Chondrocyte (in vitro differentiated cells): ENCODE results near the gene ATP4A. TPM values are rescaled to one million over a fixed set of nuclear protein-coding genes. Genes with fewer than 3 reads are reported as not detected.

ENCODE experiments used
- DNase-seq: peaks from one replicate; pipeline ENCODE4 v3.0.0; 2021; ENCODE audit warnings: mixed read lengths, low spot score
- H3K27ac Mint-ChIP-seq: one replicate; pipeline ENCODE4 v1.8.0; 2021; ENCODE audit warnings: mild to moderate bottlenecking, moderate library complexity, mixed read lengths; ENCODE audit not compliant: unreplicated experiment
- H3K27me3 Mint-ChIP-seq: 2 replicates; pipeline ENCODE4 v1.8.0; 2021; ENCODE audit warnings: low read depth, mixed read lengths
- H3K36me3 Mint-ChIP-seq: 2 replicates; pipeline ENCODE4 v1.8.0; 2021; ENCODE audit warnings: low read depth, mixed read lengths
- H3K4me1 Mint-ChIP-seq: 2 replicates; pipeline ENCODE4 v1.8.0; 2021; ENCODE audit warnings: low read depth, mild to moderate bottlenecking, mixed read lengths
- H3K4me3 Mint-ChIP-seq: one replicate; pipeline ENCODE4 v1.8.0; 2021; ENCODE audit warnings: mild to moderate bottlenecking, moderate library complexity, mixed read lengths; ENCODE audit not compliant: unreplicated experiment
- H3K9me3 Mint-ChIP-seq: 2 replicates; pipeline ENCODE4 v1.8.0; 2021; ENCODE audit warnings: low read depth, mixed read lengths
- CTCF ChIP-seq: fragments of 200-600 bp; sonication (generic); IDR thresholded peaks from 2 replicates; pipeline ENCODE4 v1.5.0; 2021; ENCODE audit warnings: antibody characterized with exemption, mild to moderate bottlenecking, moderate library complexity
- total RNA-seq: library from RNA; stranded (reverse); gene quantifications from 3 replicates; pipeline ENCODE4 v1.2.1, GENCODE V29; 2021

The ATP4A gene
- total RNA-seq, 1 donor from 2014 or later = not detected

GRCh38 chr19:35582760-35583159 is 19.3 kb upstream of the ATP4A start:
- peaks cover 7% of the 10 kb centered on the region for H3K4me1 Mint-ChIP-seq
- DNase-seq = no peak
- peaks cover 25% of the 10 kb centered on the region for H3K27me3 Mint-ChIP-seq
- H3K27ac Mint-ChIP-seq = no peak overlapping the region
- H3K9me3 Mint-ChIP-seq = peaks cover 5% of the 10 kb centered on the region
- H3K4me3 Mint-ChIP-seq = no peak overlapping the region
- no peak for TF ChIP-seq CTCF
- peaks cover 3% of the 10 kb centered on the region for H3K36me3 Mint-ChIP-seq

GRCh38 chr19:35578707-35579106 is 15.2 kb upstream of the ATP4A start:
- H3K27ac Mint-ChIP-seq = no peak overlapping the region
- H3K36me3 Mint-ChIP-seq = peaks cover 9% of the 10 kb centered on the region
- TF ChIP-seq CTCF = no peak
- DNase-seq = no peak
- peaks cover 13% of the 10 kb centered on the region for H3K27me3 Mint-ChIP-seq
- H3K4me3 Mint-ChIP-seq = no peak overlapping the region
- peaks cover 31% of the 10 kb centered on the region for H3K9me3 Mint-ChIP-seq
- no peaks in the 10 kb centered on the region for H3K4me1 Mint-ChIP-seq

- Mint-ChIP-seq H3K4me3 (no peak overlapping the region), H3K36me3 (peaks cover 7% of the 10 kb centered on the region), H3K27ac (no peak overlapping the region), H3K4me1 (no peaks in the 10 kb centered on the region), H3K9me3 (peaks cover 31% of the 10 kb centered on the region), H3K27me3 (peaks cover 15% of the 10 kb centered on the region)
- no peak for TF ChIP-seq CTCF
- DNase-seq = no peak
These were observed 14.5 kb upstream of the ATP4A start for GRCh38 chr19:35577918-35578317.

- Mint-ChIP-seq H3K4me1 (no peaks in the 10 kb centered on the region), H3K27ac (no peak overlapping the region), H3K9me3 (peaks cover 20% of the 10 kb centered on the region), H3K27me3 (peaks cover 36% of the 10 kb centered on the region), H3K4me3 (no peak overlapping the region), H3K36me3 (peaks cover under 1% of the 10 kb centered on the region)
- no peak for DNase-seq
- TF ChIP-seq CTCF = no peak
These were observed 8.0 kb upstream of the ATP4A start for GRCh38 chr19:35571406-35571965.

- peaks cover 1% of the 10 kb centered on the region for H3K9me3 Mint-ChIP-seq
- no peak overlapping the region for H3K27ac Mint-ChIP-seq
- DNase-seq = no peak
- no peak overlapping the region for H3K4me3 Mint-ChIP-seq
- peaks cover 34% of the 10 kb centered on the region for H3K27me3 Mint-ChIP-seq
- TF ChIP-seq CTCF = no peak
- H3K36me3 Mint-ChIP-seq = no peaks in the 10 kb centered on the region
- no peaks in the 10 kb centered on the region for H3K4me1 Mint-ChIP-seq
These were observed 5.9 kb upstream of the ATP4A start for GRCh38 chr19:35569281-35569781.
